Thyroid gland (tissue), 4 donors: Measurements from ENCODE around the gene MUSTN1.

Source experiments
- CTCF ChIP-seq, 6 experiments: fragments of 200-600 bp in 3 of 6; fragments of 450-650 bp in 3 of 6; sonication (generic) in 3 of 6; IDR thresholded peaks; one replicate each; pipeline ENCODE4 v1.5.1; 2016 to 2019; ENCODE audit warnings: antibody characterized with exemption in 6 of 6, mild to moderate bottlenecking in 2 of 6, inconsistent platforms in 1 of 6, moderate library complexity in 1 of 6
- POLR2A ChIP-seq, 2 donors: fragments of 450-650 bp; IDR thresholded peaks; one replicate each; pipeline ENCODE4 v1.6.1; 2017; ENCODE audit warnings: antibody characterized with exemption in 2 of 2, mild to moderate bottlenecking in 2 of 2, moderate library complexity in 1 of 2

GRCh38 chr3:52857864-52858263 is 23.0 kb upstream of the MUSTN1 start:
- TF ChIP-seq POLR2A (IDR thresholded peaks at IDR 0.05) (no peak), CTCF (IDR thresholded peaks at IDR 0.05) (no peak)
